ENCODE results near the gene LKAAEAR1. TPM values are rescaled to one million over a fixed set of nuclear protein-coding genes. Genes with fewer than 3 reads are reported as not detected.

LKAAEAR1 gene
- total and polyA plus RNA-seq, 2 of the 13 experiments (the other 11 are each of a cell fraction or from before 2014, with no cell fraction given): not detected

DNA sequence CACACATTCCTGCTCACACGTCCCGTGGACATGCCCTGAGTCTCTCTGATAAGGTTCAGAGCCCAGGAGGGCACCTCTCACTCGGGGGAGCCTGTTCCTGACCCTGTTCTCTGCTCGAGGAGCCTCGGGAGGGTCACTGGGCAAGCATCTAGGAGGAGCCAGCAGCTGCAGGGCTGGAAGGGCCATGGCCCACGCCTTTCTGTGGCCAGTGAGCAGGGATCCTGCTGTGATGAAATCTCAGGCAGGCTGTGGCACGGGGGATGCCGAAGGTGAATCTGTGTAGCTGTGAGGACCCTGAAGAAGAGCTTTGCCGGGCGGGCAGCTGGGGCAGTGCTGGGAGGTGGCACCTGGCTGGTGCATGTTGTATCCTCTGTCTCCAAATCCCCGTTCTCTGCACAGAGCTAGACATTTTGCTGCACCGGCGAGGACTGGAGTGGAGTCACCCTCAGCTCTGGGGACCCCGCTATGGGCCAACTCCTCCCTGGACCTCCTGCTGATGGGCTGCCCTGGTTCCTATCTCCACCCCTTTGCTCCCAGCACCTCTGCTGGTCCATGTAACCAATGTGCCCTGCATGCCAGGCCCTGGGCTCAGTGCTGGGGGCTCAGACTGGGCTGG, 30.3 kb upstream of the LKAAEAR1 start (continued):
- TF ChIP-seq DPF2 (CRISPR knock-in tag; IDR thresholded peaks at IDR 0.05; ENCODE audit: borderline replicate concordance, low read depth) (no peak), ERF (CRISPR knock-in tag; IDR thresholded peaks at IDR 0.05) (no peak), ZNF7 (CRISPR knock-in tag; IDR thresholded peaks at IDR 0.05) (no peak), PITX1 (CRISPR knock-in tag; IDR thresholded peaks at IDR 0.05) (no peak), CBX2 (IDR thresholded peaks at IDR 0.05; ENCODE audit: low read depth, low read length) (no peak), CBX2 (CRISPR knock-in tag; IDR thresholded peaks at IDR 0.05; ENCODE audit: low read depth) (no peak), ZNF546 (CRISPR knock-in tag; conservative IDR thresholded peaks at IDR 0.05) (no peak)
- TF ChIP-seq, protein P1, sequence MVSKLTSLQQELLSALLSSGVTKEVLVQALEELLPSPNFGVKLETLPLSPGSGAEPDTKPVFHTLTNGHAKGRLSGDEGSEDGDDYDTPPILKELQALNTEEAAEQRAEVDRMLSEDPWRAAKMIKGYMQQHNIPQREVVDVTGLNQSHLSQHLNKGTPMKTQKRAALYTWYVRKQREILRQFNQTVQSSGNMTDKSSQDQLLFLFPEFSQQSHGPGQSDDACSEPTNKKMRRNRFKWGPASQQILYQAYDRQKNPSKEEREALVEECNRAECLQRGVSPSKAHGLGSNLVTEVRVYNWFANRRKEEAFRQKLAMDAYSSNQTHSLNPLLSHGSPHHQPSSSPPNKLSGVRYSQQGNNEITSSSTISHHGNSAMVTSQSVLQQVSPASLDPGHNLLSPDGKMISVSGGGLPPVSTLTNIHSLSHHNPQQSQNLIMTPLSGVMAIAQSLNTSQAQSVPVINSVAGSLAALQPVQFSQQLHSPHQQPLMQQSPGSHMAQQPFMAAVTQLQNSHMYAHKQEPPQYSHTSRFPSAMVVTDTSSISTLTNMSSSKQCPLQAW (CRISPR knock-in tag; IDR thresholded peaks at IDR 0.05): no peak

DNA sequence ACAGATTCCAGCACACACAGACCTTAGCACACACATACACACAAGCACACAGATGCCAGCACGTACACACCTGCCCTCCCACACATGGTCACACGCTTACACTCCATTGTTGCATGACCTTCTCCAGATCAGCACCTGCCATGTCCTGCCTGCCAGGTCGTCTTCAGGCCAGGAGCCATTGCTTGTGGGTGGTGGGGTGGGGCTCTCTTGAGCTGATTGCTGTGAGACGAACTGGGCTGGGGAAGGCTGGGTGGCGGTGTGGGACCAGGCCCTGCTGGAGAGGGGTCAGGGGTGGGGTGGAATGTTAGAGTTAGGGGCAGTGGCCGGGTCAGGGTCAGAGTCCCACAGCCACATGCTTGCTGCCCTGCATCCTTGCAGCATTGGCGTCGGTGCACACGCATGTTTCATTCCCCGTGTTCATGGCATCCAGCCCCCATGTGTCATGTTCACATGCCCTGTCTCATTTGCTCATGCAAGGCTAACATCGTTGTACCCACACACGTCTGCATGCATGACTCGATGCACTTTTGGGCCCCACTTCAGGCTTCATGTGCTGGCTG, 29.7 kb upstream of the LKAAEAR1 start:
- no peak for DNase-seq (ENCODE audit: low spot score)
- no peak for FAIRE-seq
- CTCF ChIA-PET (ENCODE audit: low intra/inter-chr PET ratio, low total read pairs): no interaction called here
- TF ChIP-seq ZNF878 (CRISPR knock-in tag; IDR thresholded peaks at IDR 0.05) (no peak), ARNTL (CRISPR knock-in tag; IDR thresholded peaks at IDR 0.05) (no peak), CAMTA2 (CRISPR knock-in tag; IDR thresholded peaks at IDR 0.05; ENCODE audit: borderline replicate concordance) (no peak), RELA (CRISPR knock-in tag; IDR thresholded peaks at IDR 0.05) (no peak), GPN1 (CRISPR knock-in tag; IDR thresholded peaks at IDR 0.05; ENCODE audit: borderline replicate concordance) (no peak), XRCC5 (optimal IDR thresholded peaks at IDR 0.05; ENCODE audit: low read length) (no peak)
- TF ChIP-seq, protein P2, sequence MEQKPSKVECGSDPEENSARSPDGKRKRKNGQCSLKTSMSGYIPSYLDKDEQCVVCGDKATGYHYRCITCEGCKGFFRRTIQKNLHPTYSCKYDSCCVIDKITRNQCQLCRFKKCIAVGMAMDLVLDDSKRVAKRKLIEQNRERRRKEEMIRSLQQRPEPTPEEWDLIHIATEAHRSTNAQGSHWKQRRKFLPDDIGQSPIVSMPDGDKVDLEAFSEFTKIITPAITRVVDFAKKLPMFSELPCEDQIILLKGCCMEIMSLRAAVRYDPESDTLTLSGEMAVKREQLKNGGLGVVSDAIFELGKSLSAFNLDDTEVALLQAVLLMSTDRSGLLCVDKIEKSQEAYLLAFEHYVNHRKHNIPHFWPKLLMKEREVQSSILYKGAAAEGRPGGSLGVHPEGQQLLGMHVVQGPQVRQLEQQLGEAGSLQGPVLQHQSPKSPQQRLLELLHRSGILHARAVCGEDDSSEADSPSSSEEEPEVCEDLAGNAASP (CRISPR knock-in tag; IDR thresholded peaks at IDR 0.05; ENCODE audit: borderline replicate concordance): no peak
- TF ChIP-seq, protein P3, sequence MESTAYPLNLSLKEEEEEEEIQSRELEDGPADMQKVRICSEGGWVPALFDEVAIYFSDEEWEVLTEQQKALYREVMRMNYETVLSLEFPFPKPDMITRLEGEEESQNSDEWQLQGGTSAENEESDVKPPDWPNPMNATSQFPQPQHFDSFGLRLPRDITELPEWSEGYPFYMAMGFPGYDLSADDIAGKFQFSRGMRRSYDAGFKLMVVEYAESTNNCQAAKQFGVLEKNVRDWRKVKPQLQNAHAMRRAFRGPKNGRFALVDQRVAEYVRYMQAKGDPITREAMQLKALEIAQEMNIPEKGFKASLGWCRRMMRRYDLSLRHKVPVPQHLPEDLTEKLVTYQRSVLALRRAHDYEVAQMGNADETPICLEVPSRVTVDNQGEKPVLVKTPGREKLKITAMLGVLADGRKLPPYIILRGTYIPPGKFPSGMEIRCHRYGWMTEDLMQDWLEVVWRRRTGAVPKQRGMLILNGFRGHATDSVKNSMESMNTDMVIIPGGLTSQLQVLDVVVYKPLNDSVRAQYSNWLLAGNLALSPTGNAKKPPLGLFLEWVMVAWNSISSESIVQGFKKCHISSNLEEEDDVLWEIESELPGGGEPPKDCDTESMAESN (CRISPR knock-in tag; conservative IDR thresholded peaks at IDR 0.05): no peak
- TF ChIP-seq, protein P4, sequence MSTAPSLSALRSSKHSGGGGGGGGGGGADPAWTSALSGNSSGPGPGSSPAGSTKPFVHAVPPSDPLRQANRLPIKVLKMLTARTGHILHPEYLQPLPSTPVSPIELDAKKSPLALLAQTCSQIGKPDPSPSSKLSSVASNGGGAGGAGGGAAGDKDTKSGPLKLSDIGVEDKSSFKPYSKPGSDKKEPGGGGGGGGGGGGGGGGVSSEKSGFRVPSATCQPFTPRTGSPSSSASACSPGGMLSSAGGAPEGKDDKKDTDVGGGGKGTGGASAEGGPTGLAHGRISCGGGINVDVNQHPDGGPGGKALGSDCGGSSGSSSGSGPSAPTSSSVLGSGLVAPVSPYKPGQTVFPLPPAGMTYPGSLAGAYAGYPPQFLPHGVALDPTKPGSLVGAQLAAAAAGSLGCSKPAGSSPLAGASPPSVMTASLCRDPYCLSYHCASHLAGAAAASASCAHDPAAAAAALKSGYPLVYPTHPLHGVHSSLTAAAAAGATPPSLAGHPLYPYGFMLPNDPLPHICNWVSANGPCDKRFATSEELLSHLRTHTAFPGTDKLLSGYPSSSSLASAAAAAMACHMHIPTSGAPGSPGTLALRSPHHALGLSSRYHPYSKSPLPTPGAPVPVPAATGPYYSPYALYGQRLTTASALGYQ (CRISPR knock-in tag; IDR thresholded peaks at IDR 0.05): no peak

More for the DNA sequence above, 29.7 kb upstream of the LKAAEAR1 start:
- peaks cover 5% of the 10 kb centered on the region; the same call in 1 of the 2 replicates for H4K20me1 ChIP-seq (ENCODE audit: insufficient read depth, low read length)
- no peaks in the 10 kb centered on the region for H3K79me2 ChIP-seq (ENCODE audit: insufficient read depth, low read length)
- no peak overlapping the region for H3K4me2 ChIP-seq (ENCODE audit: low read depth, low read length)
- in situ Hi-C loops (cut with HindIII; ENCODE audit: extremely low pct_ligation_motif_present, low pct_unique_long_range_greater_than_20kb): no loop called here
- no peaks in the 10 kb centered on the region for H3K9me3 ChIP-seq (ENCODE audit: low read length)
- no TSS peak for BruUV-seq (replicated peaks)
- H3K27ac ChIP-seq (ENCODE audit: extremely low read length, insufficient read depth, low read length): no peak overlapping the region
- POLR2A ChIA-PET: no interaction called here
- H3K4me3 ChIP-seq (replicated peaks in 1 of 3; ENCODE audit: insufficient read depth in 1 of 3, low read depth in 2 of 3, low read length in 3 of 3): no peak overlapping the region
- H2AFZ ChIP-seq (ENCODE audit: low read length): no peak overlapping the region
- no peak for ATAC-seq
- 27% methylated on average over 13 of the region's 13 CpGs for WGBS (ENCODE audit: low lambda C conversion rate)
- H3K9ac ChIP-seq (ENCODE audit: insufficient read depth, low read depth, low read length): no peak overlapping the region
- peaks cover 29 to 65% of the 10 kb centered on the region in 2 experiments for H3K27me3 ChIP-seq (ENCODE audit: control insufficient read depth in 1 of 2, insufficient read depth in 2 of 2, low read length in 2 of 2)
- H3K36me3 ChIP-seq (replicated peaks in 1 of 2; ENCODE audit: control insufficient read depth in 1 of 2, insufficient read depth in 2 of 2, low read length in 2 of 2): no peaks in the 10 kb centered on the region
- H3K4me1 ChIP-seq (ENCODE audit: insufficient read depth, low read length): peaks cover 21% of the 10 kb centered on the region
- intact Hi-C loops (cut with micrococcal nuclease; ENCODE audit: unreplicated experiment): no loop called here

All from HepG2 (cell line).